Stimulated activated CD8-positive, alpha-beta memory T cell treated with anti-CD3 and anti-CD28 coated beads, Interleukin-15, amount 100 ng/mL, for 48 hours (primary cell): ENCODE data around the gene ZNF724.
"Not testable (repeated sequence)": the region's sequence is repeated elsewhere in the genome, so short reads cannot be mapped to it uniquely, and the experiment has no call there.

ENCODE experiments used
- DNase-seq, 2 donors: peaks; one replicate each; pipeline ENCODE4 v3.0.0-alpha.2; 2020; ENCODE audit warnings: low read depth in 2 of 2

ZNF724 gene

DNA sequence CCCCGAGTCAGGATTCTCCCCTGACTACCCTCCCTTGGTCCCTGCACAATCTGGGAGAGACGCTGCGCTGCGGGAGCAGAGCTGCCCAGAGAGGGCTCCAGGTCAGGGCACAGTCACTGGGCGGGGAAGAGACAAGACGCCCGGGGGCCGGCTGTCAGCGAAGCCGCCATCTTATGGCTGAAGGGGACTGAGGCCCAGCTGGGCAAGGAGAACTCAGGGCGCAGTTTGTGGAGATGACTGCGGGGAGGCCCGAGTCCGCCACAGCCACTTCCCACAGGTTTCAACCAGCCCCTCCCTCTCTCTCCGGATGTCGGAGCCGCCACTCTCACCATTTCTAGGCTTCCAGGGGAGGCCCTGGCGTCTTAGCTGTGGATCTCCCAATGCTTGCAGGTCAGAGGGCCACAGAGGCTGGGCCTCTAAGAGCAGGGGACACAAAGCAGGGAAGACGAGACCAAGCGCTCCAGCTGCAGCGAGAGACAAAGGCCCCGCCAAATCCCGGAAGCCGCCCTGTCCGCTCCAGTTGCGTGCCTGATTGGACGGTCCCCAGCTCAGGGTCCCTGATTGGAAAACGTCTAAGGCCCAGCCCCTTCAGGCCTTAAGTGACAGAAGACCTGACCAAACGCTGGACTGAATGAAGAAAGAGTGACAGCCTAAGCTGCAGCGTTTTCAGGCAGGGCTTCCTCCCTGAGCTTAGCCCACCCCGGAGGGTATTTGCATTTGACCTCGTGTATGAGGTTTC, at the start of gene ZNF724:
Gene ZNF724 (minus strand): TSS at position 484 of the 739 bp plus-strand sequence. CDS start 152 bp downstream, at position 332.
- peak; percentile 83 to 88 for DNase-seq

GRCh38 chr19:23294141-23294540, 43.9 kb upstream of the ZNF724 start:
- no peak for DNase-seq

DNA sequence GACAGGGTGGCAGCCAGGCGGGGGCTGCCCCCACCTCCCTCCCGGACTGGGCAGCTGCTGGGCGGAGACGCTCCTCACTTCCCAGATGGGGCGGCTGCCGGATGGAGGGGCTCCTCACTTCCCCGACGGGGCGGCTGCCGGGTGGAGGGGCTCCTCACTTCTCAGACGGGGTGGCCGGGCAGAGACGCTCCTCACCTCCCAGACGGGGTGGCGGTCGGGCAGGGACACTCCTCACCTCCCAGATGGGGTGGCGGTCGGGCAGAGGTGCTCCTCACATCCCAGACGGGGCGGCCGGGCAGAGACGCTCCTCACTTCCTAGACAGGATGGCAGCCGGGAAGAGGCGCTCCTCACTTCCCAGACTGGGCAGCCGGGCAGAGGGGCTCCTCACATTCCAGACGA, 39.8 kb upstream of the ZNF724 start:
- not testable (repeated sequence) for DNase-seq

GRCh38 chr19:23287620-23288019, 37.4 kb upstream of the ZNF724 start:
- DNase-seq = no peak

GRCh38 chr19:23286477-23286876, 36.3 kb upstream of the ZNF724 start:
- DNase-seq = no peak

- DNase-seq = no peak
Measured at GRCh38 chr19:23285948-23286347, 35.8 kb upstream of the ZNF724 start.

DNA sequence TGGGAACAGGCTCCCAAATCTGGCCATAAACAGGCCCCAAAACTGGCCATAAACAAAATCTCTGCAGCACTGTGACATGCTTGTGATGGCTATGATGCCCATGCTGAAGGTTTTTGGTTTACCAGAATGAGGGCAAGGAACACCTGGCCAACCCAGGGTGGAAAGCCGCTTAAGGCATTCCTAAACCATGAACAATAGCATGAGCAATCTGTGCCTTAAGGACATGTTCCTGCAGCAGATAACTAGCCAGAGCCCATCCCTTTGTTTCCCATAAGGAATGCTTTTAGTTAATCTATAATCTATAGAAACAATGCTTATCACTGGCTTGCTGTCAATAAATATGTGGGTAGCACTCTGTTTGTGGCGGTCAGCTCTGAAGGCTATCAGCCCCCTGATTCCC, 35.1 kb upstream of the ZNF724 start:
- DNase-seq = not testable (repeated sequence)

DNA sequence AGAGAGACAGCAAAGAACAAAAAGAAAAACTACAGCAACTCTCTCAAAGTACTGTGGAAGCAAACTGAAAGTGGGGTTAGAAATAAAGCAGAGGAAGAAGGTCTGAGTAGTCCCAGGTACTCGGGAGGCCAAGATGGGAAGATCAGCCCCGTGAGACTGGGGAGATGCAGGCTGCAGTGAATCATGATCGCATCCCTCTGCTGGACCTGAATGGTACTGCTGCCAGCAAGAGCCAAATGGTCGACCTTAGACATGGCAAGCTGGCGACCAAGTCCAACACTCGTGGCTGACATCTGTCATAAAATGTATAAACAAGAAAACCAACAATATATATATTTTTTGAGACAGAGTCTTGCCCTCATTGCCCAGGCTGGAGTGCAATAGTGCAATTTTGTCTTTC, 33.7 kb upstream of the ZNF724 start:
- DNase-seq = peak; percentile 23 to 30

GRCh38 chr19:23281663-23282276, 31.6 kb upstream of the ZNF724 start:
- DNase-seq = no peak

DNA sequence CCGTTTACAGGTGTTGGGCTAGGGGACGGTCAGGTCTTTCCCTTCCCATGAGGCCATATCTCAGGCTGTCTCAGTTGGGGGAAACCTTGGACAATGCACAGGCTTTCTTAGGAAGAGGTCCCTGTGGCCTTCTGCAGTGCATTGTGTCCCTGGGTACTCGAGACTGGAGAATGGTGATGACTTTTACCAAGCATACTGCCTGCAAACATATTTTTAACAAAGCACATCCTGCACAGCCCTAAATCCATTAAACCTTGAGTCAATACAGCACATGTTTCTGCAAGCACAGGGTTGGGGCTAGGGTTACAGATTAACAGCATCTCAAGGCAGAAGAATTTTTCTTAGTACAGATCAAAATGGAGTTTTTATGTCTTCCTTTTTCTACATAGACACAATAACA, 27.9 kb upstream of the ZNF724 start:
- DNase-seq = not testable (repeated sequence)

- peak; percentile 83 to 89 for DNase-seq
Measured at GRCh38 chr19:23273590-23274412, 23.6 kb upstream of the ZNF724 start.

DNA sequence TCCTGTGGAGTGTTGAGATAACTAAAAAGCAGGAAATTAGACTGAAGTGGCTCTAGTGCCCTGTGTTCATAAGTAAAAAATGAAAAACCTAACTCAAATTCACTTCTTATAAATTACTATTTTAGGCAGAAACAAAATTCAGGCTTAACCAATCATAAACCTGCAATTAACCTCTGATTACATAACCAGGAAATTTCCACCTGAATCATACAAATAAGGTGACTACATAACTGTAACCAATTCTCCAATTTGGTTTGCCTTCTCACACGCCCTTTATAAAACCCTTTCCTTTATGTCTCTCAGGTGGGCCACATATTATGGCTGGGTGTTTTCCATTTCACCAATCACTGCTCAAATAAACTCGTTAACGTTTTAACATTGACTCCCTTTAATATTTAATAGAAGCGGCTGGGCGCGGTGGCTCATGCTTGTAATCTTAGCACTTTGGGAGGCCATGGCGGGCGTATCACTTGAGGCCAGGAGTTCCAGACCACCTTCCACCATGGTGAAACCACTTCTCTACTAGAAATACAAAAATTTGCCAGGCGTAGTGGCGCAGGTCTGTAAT, 22.9 kb upstream of the ZNF724 start:
- no peak for DNase-seq

- DNase-seq = no peak
Measured at GRCh38 chr19:23263870-23264590, 13.8 kb upstream of the ZNF724 start.

DNA sequence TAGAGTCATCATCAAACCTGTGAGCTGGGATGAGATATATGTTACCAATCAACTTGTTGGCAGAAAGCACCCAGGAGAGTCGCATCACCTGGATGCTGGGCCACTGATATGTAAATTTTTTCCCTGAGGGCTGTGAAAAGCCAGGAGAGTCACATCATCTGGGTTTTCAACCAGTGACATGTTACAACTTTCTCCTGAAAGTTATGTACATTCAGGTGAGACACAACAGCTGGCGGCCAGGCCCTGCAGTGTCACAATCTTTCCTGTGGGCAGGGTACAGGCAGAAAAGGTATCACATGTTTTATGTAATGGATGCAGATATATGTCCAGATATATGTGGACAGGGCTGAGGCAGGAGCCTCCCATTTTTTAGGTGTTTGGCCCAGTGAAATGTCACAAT, 13.2 kb upstream of the ZNF724 start:
- DNase-seq = no peak

- DNase-seq = no peak
Measured at GRCh38 chr19:23262920-23263319, 12.7 kb upstream of the ZNF724 start.

DNA sequence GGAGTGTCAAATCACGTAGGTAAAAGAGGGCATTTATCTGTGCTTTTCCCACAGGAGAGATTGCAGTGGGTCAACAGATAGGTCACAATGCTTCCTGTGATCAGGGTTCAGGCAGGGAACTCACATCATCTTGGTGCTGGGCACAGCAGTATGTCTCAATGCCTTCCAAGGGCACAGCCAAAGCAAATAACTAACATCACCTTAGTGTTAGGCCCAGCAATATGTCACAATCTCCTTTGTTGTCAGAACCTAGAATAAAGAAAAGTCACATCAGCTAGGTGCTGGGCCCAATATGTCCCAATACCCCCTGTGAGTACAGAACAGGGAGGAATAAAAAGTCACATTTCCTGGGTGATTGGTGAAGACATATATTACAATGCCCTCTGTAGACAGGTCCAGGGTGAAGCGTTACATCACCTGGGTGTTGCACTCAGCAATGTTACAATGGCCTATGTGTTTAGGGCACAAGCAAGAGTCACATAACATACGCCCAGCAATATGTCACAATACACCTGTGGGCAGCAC, 11.4 kb upstream of the ZNF724 start:
- DNase-seq = no peak

DNA sequence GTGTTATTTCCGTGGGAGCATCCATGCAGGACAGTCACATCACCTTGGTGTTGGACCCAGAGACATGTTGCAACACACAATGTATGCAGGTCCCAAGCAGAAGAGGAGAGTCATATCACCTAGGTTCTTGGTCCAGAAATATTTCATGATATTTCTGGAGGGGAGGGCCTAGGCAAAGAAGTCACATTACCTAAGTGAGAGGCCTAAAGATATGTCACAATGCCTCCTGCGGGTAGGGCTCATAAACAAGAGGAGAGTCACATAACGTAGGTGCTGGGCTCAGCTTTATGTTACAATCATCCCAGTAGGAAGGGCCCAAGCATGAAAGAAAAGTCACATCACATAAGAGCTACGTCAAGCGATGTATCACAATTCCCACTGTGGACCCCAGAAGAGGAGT, 10.8 kb upstream of the ZNF724 start:
- DNase-seq = no peak

GRCh38 chr19:23259961-23260360, 9.8 kb upstream of the ZNF724 start:
- no peak for DNase-seq

GRCh38 chr19:23255700-23256099, 5.5 kb upstream of the ZNF724 start:
- DNase-seq = no peak

- no peak for DNase-seq
Measured at GRCh38 chr19:23254141-23254910, 4.1 kb upstream of the ZNF724 start.

DNA sequence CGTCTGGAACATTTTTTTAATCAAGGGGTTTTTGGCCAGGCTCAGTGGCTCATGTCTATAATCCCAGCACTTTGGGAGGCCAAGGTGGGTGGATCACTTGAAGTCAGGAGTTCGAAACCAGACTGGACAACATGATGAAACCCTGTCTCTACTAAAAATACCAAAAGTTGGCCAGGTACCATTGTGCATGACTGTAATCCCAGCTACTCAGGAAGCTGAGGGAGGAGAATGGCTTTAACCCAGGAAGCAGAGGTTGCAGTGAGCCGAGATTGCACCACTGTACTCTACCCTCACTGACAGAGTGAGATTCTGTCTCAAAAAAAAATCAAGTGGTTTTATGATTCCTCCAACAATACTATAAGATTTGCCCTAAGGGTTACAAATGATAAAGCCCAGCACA, 3.1 kb upstream of the ZNF724 start:
- not testable (repeated sequence) for DNase-seq
